RPMI7951 (cell line): Measurements from ENCODE around the gene ACAD9. TPM values are rescaled to one million over a fixed set of nuclear protein-coding genes. Genes with fewer than 3 reads are reported as not detected.
"Not testable (repeated sequence)": the region's sequence is repeated elsewhere in the genome, so short reads cannot be mapped to it uniquely, and the experiment has no call there.

ENCODE experiments used
- DNase-seq: peaks from one replicate; pipeline ENCODE4 v3.0.0-alpha.2; 2012; ENCODE audit warnings: low read depth
- total RNA-seq: library from RNA; depleted of rRNA; stranded (reverse); fragments of >200 nt; shearing (Covaris generic); gene quantifications from 2 replicates; pipeline ENCODE4 v1.2.3, GENCODE V29; 2014

Gene ACAD9
- total RNA-seq, 1 experiment from 2014 or later, result 37.6 TPM

DNA sequence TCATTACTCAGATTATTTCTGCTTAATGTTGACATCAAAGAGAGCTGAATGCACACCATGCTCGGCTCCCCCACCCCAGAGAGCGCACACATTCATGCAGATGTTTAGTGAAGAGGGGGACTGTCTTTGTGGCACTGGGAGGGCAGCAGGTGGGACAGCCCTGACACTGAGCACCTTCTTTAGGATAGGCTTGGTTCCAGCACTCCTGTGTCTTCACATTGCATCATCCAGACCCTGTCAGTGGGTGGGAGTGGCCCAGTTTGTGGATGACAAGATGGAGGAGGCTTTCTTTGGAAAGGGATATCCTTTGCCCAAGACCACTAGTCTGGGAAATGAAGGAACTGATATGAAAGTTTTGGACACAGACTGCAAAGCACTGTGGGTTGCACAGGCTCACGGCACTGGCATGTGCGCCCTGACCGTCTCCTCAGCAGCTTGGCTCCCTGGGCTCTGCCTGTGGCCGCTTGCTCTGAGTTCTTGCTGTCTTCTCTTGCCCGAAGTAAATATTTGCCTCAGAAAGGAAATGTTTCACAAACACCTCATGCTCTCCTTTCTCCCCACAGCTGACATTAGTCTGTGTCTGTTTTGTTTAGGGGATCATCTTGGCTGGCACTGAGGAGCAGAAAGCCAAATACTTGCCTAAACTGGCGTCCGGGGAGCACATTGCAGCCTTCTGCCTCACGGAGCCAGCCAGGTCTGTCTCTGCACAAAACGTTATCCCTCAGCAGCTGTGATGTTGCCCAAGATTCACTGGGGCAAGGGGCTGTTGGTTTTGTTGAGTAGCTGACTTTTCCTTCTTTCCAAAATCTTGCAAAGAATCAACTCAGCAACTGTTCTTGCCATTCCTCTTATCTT lies 16.6 kb downstream of the ACAD9 start:
- no peak for DNase-seq

DNA sequence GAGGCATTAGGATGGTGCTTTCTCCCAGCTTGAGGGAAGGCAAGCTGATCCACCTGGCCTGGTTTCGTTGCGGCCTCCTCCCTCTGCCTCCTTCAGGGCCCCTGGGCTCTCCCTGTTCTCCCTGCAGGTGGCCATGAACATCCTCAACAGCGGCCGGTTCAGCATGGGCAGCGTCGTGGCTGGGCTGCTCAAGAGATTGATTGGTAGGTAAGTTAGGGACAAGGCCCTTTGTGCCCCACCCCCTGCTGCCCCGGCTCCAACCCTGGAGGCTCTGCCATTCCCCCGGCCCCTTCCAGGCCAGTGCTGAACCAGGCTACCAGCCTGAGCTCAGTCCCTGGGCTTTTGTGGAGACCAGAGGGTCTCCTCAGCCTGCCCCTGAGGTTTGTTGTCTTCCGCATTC lies 23.0 kb downstream of the ACAD9 start:
- no peak for DNase-seq

DNA sequence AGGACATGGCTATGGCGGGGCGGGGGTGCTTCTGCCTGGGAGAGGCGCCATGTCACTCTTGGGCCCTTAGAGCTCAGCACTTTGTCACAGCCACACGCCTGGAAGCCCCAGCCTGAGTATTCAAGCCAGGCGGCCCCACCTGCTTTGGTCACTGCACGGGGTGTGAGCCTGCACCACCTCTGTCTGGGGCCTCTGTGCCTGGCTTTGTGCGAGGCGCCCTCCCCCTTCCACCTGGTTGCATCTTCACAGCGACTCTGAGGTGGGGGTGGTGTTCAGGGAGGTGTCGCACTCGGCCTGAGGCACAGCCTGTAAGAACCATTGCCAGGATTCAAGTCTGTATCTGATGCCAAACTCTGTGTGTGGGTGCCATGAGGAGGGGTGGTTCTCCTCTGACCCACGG lies 24.1 kb downstream of the ACAD9 start:
- DNase-seq, result no peak

DNA sequence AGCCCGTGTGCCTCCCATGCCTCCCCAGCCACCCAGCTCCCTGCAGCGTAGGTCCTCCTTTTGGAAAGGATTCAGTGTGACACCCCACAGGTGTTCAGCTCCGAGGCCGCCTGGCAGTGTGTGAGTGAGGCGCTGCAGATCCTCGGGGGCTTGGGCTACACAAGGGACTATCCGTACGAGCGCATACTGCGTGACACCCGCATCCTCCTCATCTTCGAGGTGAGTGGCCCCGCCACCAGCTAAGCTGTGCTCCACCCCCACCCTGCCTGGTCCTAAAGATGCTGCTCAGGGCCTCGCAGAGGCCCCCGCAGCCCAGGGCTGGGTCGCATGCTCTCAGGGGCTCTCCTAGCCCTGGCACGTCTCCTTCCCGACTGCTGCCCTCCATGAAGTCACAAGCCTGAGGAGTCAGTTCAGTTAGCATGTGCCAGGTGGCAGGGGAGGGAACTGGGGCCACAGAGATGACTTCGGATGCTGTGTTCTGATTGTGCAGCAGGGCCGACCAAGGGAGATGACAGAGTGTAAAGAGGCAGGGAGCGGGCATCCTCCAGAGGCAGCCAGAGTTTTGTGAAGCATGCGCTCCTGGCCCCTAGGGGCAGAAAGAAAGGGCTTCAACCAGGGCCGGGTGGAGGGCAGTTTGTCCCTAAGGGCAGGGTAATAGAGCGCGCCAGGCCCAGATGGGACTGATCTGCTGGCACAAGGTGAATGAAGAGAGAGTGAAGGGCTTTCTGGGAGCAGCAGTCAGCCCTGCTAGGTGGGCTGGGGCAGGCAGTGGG lies 26.8 kb downstream of the ACAD9 start:
- DNase-seq, result no peak

DNA sequence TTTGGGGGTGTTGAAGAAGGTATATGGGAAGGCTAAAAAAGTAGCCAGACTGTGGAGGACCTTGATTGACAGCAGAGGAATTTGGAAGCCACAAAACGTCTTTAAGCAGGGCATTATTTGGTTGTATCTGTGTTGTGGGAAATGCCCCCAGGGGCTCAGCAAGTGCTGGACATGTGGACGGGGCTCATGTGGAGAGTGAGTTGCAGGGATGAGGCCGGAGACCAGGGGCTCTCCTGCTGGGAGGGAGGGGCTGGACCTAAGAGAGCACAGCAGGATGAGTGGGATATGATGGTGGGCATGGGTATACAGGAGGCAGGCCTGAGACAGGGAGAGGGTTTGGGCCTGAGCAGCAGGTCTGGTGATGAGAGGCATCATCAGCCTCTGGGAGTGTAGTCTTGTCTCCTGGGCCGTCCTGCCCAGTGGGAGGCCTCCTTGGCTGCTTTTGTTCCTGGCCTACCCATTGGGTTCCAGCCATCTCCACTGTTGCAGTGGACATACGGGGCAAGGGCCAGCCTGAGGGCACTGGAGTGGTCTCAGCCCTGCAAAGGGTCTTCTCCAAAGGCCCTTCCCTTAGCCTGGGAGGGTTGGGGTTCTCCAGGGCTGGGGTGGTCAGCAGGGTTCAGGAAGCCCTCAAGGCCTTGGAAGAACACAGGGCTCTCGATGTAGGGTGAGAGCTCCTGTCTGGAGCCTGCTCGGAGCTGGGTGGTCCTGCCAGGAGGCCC lies 27.5 kb downstream of the ACAD9 start:
- DNase-seq, result no peak

DNA sequence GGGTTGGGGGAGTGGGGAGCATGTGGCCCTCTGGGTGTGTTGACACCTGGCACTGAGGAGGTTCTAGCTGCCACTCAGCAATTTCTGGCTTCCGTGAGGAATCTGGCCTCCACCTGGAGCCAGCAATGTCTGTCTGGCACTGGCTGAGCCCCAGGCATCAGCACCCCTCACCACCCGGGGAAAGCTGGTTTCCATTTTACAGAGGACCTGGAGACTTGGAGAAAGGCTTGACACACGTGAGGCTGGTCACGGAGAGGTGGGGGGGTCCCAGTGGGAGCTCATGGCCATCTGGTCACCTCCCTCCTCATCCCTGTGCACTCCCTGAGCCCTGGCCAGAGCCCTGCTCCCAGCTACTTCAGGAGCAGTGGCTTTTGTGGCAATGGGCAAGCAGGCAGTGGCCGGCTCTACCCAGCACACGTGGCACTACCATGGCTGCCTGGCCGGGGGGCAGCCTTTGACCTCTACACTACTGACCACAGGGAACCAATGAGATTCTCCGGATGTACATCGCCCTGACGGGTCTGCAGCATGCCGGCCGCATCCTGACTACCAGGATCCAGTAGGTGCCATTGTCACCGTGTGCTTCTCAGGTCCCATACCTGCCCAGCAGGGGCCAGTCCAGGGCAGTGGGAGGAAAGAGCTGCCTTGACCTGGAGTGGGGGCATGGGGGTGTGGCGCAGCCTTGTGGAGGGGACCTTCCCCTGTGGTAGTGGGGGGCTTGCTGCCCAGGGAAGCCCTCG lies 28.5 kb downstream of the ACAD9 start:
- no peak for DNase-seq

DNA sequence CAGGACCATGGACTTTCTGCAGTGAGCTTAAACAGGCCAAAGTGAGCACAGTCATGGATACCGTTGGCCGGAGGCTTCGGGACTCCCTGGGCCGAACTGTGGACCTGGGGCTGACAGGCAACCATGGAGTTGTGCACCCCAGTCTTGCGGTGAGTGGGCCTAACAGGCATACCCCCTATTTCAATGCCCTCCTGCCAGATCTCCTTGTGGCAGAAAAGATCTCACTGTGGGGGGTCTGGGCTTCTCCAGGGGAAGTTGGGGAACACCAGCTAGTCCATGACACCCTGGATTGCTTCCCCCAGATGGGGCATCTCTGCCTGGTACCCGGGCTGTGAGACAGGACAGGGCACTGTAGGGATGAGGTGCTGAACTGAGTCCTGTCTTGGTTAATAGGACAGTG lies 29.5 kb downstream of the ACAD9 start:
- DNase-seq, result no peak

DNA sequence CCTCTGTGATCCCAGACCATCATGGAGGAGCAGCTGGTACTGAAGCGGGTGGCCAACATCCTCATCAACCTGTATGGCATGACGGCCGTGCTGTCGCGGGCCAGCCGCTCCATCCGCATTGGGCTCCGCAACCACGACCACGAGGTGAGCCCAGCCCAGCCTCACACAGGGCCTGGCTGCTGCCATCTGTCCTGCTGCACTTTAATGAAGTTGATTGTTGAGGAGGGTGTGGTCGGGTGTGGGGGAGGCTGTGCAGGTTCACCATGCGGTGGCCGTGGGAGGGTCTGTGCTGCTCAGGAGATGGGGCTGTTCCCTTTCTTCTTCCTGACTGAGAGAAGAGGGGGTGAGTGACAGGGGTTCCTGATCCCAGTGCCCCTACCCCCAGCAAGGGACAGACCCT lies 30.6 kb downstream of the ACAD9 start:
- DNase-seq, result no peak

DNA sequence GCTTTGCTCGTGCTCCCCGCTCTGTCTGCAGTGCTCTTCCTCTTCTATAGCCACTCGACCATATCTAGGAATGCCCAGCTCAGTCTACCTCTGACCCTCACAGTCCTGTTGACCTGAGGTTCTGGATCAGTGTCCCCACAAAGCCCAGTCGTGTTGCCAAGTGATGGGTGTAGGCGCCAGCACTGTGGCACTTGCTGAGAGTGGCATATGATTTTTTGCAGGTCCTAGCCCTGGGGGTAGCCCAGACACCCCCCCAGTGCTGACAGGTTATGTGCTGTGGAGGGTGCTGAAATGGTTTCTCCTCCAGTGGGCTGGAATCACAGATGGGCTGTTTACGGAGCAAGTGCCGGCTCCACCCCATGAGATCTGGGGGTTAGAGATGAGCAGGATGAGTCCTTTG lies 32.5 kb downstream of the ACAD9 start:
- no peak for DNase-seq

DNA sequence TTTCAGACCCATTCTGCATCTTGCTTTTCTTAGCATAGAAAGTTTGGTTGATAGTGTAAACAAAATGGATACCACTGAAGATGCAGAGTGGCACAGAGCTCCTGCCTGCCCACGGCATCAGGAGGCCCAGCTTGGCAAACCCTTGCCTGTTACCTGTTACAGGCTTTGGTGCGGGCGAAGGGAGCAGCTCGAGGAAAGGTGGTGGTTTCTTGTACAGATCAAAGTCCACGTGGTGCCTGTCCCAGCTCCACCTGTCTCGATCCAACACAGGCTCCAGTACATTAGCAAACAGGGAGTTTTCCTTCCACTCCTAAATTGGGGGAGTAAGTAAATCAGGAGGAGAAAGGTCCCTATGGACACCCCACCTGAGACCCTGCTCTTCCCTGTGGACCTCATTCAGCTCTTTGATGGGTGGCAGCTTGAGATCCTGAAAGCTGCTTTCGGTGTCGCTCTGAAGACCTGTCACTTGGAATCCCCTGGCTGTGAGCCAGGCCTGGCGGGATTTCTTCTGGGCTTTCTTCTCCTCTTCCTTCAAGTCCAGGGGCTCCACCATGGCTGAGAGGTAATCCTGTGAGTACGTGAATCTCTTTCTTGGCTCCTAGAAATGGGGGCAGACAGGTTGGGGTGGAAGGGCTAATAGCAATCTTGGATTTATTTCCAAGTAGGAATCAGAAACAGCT lies 35.7 kb downstream of the ACAD9 start:
- no peak for DNase-seq

DNA sequence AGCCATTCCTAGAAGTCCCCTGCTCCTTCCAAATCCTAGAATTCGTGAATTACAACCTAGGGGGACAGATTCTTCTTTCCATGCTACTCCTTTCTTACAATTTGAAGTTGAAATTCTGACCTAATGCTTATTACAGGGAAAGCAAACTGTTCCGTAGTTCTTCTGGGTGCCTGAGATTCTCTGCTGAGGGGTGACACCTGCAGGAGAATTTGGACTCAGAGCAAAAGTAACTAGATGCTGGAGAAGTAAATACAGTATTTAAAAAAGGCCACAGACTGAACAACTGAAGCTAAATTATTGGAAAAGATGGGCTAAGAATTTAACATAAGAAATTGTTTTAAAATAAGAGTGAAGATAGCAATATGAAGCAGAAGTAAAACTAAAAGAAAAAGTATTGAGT lies 37.9 kb downstream of the ACAD9 start:
- DNase-seq, result no peak

DNA sequence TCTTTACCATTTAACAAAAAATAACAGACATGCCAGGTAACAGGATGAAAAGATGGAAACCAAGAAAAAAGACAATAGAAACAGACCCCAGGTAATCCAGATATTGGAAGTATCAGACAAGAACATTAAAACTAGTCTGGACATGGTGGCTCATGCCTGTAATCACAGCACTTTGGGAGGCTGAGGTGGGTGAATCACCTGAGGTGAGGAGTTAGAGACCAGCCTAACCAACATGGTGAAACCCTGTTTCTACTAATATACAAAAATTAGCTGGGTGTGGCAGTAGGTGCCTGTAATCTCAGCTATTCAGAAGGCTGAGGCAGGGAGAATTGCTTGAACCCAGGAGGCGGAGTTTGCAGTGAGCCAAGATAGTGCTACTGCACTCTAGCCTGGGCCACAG lies 40.6 kb downstream of the ACAD9 start:
- DNase-seq, result no peak

DNA sequence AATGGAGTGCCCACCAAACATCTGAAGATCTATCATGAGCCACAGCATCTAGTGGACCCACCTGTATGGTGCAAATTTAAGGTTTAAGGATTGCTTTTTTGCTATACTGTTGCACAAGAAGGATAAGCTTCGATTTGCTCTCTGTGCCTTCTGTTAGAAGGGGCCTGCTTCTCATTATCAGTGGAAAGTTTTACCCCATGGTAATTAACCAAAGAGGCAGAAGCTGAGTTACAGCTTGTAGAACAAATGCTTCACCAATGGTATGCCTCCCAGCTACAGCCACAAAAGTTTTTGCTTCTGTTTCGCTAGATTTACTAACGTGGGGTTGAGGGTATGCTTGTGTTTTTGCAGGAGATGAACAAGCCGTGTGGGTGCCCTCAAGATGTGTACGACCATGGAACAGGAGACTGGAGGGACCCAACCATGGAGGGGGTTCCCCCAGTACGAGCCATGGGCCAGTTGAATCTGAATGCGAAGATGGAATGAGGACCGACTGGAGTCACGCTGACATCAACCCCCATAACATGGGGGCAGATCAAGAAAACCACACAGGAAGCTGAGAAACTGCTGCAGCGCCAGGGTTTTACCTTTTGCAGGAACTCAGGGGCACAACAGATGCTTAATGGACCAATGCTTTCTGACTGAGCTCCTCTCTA lies 43.5 kb downstream of the ACAD9 start:
- DNase-seq, result no peak

DNA sequence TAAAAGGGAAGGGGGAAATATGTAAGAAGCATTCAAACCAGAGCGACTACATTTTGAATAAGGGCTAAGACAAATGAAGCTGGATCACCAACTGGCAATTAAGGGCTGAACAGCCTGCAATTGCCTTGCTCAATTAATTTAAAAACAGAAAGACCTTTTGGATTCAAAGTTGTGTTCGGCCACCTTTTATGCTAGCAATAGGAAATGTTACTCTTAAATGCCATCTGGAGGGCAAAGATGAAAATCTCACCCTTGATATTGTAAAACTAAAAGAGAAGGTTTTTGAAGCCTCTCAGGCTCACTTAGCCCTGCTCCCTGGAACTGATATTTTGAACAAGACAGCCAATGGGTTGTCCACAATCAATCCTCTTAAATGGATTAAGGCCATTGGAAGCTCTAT lies 44.2 kb downstream of the ACAD9 start:
- DNase-seq, result no peak

DNA sequence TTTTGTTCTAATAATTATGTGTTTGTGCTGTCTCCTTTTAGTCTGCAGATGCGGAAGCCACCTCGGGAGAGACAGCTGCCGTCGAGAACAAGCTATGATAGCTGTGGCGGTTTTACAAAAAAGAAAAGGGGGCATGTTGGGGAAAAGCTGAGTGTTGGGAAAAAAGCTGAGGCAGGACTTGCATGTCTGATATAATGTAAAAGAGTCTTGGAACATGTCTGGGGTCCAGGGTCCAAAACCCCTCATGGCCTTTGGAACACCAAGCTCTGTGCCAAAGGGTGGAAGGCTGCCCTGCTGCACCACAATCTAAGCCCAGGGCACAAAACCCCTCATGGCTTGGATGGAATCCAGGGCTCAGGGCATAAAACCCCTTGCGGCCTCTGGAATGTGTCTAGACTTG lies 44.6 kb downstream of the ACAD9 start:
- not testable (repeated sequence) for DNase-seq

DNA sequence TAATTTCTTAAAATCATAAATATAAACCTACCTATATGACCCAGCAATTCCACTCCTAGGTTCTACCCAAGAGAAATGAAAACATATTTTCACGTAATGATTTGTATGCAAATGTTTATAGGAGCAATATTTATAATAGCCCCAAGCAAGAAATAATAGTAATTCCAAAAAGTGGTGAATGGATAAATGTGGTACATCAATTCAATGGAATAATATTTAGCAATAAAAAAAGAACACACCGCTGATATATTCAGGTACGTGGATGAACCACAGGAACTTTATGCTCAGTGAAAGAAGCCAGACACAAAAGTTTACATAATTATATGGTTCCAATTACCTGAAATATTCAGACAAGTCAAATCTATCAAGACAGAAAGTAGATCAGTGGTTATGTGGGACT lies 49.9 kb downstream of the ACAD9 start:
- DNase-seq, result no peak

DNA sequence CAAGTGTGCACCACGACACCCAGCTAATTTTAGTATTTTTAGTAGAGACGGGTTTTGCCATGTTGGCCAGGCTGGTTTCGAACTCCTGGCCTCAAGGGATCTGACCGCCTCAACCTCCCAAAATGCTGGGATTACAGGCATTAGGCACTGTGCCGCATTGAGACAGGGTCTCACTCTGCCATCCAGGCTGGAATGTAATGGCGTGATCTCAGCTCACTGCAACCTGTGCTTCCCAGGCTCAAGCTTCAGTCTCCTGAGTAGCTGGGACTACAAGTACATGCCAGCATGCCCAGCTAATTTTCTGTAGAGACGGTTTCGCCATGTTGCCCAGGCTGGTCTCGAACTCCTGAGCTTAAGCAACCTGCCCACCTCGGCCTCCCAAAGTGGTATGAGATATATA lies 51.6 kb downstream of the ACAD9 start:
- DNase-seq, result no peak

DNA sequence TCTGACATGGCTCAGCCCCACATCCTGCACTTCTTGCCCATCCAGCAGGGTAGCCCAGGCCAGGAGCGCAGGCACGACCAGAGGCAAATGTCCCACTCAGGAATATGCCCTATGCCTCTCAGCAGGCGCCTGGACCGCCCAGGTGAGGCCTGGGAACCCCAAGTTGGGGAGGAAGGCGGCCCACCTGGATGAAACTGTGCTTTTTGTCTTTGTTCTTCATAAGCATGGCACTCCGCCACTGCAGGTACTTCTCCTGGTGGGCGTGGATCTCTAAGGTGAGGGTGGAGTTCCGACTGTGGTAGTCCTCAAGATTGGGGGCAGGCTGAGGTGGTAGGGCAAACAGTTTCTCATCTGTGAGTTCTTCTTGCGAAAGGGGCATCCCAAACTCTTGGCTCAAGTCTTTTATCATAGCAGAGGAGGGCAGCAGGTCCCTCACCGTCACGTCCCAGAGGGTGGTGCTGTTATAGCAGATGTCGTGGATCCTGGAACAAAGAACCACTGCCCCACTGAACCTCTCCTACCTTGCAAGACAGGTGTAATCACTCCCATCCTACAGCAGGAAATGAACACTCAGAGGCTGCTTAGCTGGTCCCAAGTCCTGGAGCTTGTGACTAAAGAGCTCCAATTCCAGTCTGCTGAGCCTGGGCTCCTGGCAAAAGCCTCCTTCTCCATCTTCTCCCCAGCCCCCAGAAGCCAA lies 53.2 kb downstream of the ACAD9 start:
- no peak for DNase-seq

DNA sequence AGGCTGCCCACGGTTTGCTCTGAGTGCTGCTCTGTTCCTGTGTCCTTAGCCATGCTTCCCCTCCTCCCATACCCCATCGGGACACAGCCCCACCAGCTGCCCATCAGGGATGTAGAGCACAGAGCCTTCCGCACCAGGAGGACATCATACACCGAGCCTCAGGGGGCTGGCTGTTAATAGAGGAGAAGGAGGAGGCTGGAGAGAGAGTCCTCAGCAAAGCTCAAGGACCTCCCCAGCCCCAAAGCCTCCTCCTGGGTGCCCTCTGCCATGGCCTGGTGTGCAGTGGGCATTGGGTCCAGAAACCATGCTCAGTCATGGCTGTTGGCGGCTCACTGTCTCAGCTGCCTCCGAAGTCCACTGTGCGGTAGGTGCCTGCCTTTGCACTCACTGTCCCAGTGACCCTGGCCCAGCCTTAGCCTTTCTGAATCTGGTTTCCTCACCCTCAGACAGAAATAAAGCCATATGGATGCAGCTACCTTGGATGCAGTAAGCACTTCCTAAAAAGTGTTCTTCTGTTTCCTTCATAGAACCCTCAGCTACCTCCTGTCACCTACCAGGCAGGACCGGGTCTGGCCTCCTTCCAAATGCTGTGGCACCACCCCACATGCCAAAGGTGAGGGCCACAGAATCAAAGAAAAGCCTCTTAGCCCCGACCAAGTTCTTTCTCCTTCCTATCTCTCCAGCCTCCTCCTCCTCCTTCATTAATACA lies 53.9 kb downstream of the ACAD9 start:
- no peak for DNase-seq

DNA sequence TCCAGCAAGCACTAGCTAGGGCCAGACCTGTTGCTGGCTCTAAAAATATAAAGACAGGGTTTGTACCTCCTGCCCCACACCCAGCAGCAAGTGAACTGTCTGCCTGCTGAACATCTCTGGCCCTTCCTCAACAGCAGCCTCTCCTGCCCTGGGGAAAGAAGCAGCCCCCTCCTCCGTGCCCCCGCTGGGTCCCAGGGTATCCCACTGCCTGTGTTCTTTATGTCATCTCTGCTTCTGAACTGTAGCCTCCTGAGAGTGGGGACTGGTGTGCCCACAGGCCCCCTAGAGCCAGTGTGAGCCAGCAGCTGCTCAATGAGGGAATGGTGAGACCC lies 54.5 kb downstream of the ACAD9 start:
- DNase-seq, result no peak
